CD4-positive, alpha-beta T cell (primary cell): ENCODE measurements around the gene FMO2. TPM values are rescaled to one million over a fixed set of nuclear protein-coding genes. Genes with fewer than 3 reads are reported as not detected.

ENCODE experiments used
- ATAC-seq: fragments of 200-7000 bp; cut with Tn5 transposase; one replicate; pipeline ENCODE4 v1.10.0; 2022; ENCODE audit warnings: mild to moderate bottlenecking; ENCODE audit not compliant: poor library complexity
- CTCF ChIA-PET: fragments of 350-600 bp; sonication (Branson Sonifier 250); formaldehyde crosslinking; loops from one replicate; lab custom pipeline; 2021; ENCODE audit warnings: antibody characterized with exemption, inconsistent platforms; lab: Charles Lee
- POLR2A ChIA-PET: fragments of 350-600 bp; sonication (Branson Sonifier 250); formaldehyde crosslinking; loops from one replicate; lab custom pipeline; 2021; ENCODE audit warnings: antibody characterized with exemption, inconsistent platforms; lab: Charles Lee
- DNase-seq, 14 experiments: peaks; one replicate each; pipeline ENCODE4 v3.0.0-alpha.2; 2013 to 2020; ENCODE audit warnings: mixed read lengths in 2 of 14
- H3K27ac ChIP-seq, 2 donors: one replicate each; pipeline versions ENCODE4 v1.5.1 to v1.7.0; 2013; ENCODE audit warnings: low read length in 2 of 2, low read depth in 1 of 2, mild to moderate bottlenecking in 1 of 2
- H3K27me3 ChIP-seq, 2 experiments: 1 replicate in 1 of 2; 2 replicates in 1 of 2; pipeline versions ENCODE4 v1.6.1 to v1.7.0; 2013; ENCODE audit warnings: low read length in 2 of 2, control low read depth in 1 of 2, mild to moderate bottlenecking in 1 of 2, moderate library complexity in 1 of 2; ENCODE audit not compliant: insufficient read depth in 2 of 2, control insufficient read depth in 1 of 2
- H3K36me3 ChIP-seq: one replicate; pipeline ENCODE4 v1.6.1; 2013; ENCODE audit warnings: low read length, control low read depth; ENCODE audit not compliant: insufficient read depth
- H3K4me1 ChIP-seq: one replicate; pipeline ENCODE4 v1.6.1; 2013; ENCODE audit warnings: low read length, control low read depth; ENCODE audit not compliant: insufficient read depth
- H3K4me3 ChIP-seq: one replicate; pipeline ENCODE4 v1.5.1; 2013; ENCODE audit warnings: mild to moderate bottlenecking, low read length, moderate library complexity
- H3K9me3 ChIP-seq, 2 experiments: 1 replicate in 1 of 2; 2 replicates in 1 of 2; pipeline versions ENCODE4 v1.6.1 to v1.7.0; 2013; ENCODE audit warnings: low read length in 2 of 2, mild to moderate bottlenecking in 2 of 2, control low read depth in 1 of 2, moderate library complexity in 1 of 2; ENCODE audit not compliant: control insufficient read depth in 1 of 2, insufficient read depth in 1 of 2
- H3K27ac Mint-ChIP-seq: one replicate; pipeline ENCODE4 v1.8.0; 2020; ENCODE audit warnings: mixed read lengths
- H3K27me3 Mint-ChIP-seq: one replicate; pipeline ENCODE4 v1.8.0; 2021; ENCODE audit warnings: mixed read lengths
- H3K36me3 Mint-ChIP-seq: one replicate; pipeline ENCODE4 v1.8.0; 2021; ENCODE audit warnings: low read depth, mixed read lengths
- H3K4me1 Mint-ChIP-seq: one replicate; pipeline ENCODE4 v1.8.0; 2021; ENCODE audit warnings: low read depth, mixed read lengths
- H3K4me3 Mint-ChIP-seq: one replicate; pipeline ENCODE4 v1.8.0; 2020; ENCODE audit warnings: mild to moderate bottlenecking, mixed read lengths
- H3K9me3 Mint-ChIP-seq: one replicate; pipeline ENCODE4 v1.8.0; 2020; ENCODE audit warnings: mixed read lengths
- intact Hi-C, 2 experiments: fragments of 100-400 bp; cut with DNase I in 1 of 2; cut with micrococcal nuclease in 1 of 2; formaldehyde crosslinking; loops; one replicate each; pipeline versions ENCODE4 v1.15.1 to v1.9.0; 2023 to 2025; cut with DNase I, micrococcal nuclease
- total RNA-seq, 174 experiments: library from RNA in 2 of 174; stranded (reverse) in 2 of 174; gene quantifications; one replicate each; pipeline ENCODE4 v1.2.3 and lab custom pipeline; 2021 to 2026
- TF ChIP-seq, protein P1 (sequence below): fragments of 200-600 bp; IDR thresholded peaks from one replicate; pipeline ENCODE4 v1.8.0; 2022; ENCODE audit warnings: antibody characterized with exemption, mild to moderate bottlenecking

Gene FMO2
- total RNA-seq, 2 experiments from 2014 or later = not detected

DNA sequence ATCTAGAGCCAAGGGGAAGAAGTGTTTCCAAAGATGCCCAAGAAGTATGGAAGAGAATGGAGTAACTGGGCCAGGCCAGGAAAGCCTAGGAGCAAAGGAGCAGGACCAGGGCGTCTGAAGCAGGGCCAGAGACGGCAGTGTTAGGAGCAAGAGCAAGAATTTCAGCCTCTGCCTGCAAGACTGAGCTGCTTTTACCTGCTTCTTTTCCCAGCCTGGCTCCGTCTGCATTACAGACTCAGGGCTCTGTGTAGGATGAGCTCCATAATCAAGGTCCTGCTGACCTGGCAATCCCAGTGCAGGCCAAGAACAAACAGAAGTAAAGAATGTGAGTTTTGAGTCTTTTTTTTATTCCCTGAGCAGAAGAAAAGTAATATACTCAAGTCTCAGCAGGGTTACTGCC, 73.3 kb downstream of the FMO2 start:
- ChIA-PET POLR2A (no interaction called here), CTCF (no interaction called here)
- Mint-ChIP-seq H3K36me3 (no peaks in the 10 kb centered on the region), H3K27me3 (peaks cover 18% of the 10 kb centered on the region), H3K4me1 (no peaks in the 10 kb centered on the region), H3K4me3 (no peak overlapping the region), H3K9me3 (no peaks in the 10 kb centered on the region), H3K27ac (no peak overlapping the region)
- no peaks in the 10 kb centered on the region for H3K4me1 ChIP-seq
- H3K9me3 ChIP-seq = no peaks in the 10 kb centered on the region
- H3K36me3 ChIP-seq = no peaks in the 10 kb centered on the region
- no peak for ATAC-seq
- no peak overlapping the region for H3K4me3 ChIP-seq
- H3K27ac ChIP-seq = no peak overlapping the region
- TF ChIP-seq, protein P1, sequence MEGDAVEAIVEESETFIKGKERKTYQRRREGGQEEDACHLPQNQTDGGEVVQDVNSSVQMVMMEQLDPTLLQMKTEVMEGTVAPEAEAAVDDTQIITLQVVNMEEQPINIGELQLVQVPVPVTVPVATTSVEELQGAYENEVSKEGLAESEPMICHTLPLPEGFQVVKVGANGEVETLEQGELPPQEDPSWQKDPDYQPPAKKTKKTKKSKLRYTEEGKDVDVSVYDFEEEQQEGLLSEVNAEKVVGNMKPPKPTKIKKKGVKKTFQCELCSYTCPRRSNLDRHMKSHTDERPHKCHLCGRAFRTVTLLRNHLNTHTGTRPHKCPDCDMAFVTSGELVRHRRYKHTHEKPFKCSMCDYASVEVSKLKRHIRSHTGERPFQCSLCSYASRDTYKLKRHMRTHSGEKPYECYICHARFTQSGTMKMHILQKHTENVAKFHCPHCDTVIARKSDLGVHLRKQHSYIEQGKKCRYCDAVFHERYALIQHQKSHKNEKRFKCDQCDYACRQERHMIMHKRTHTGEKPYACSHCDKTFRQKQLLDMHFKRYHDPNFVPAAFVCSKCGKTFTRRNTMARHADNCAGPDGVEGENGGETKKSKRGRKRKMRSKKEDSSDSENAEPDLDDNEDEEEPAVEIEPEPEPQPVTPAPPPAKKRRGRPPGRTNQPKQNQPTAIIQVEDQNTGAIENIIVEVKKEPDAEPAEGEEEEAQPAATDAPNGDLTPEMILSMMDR = no peak
- DNase-seq = no peak
- intact Hi-C loops = no loop called here
- peaks cover under 1 to 4% of the 10 kb centered on the region in 2 experiments for H3K27me3 ChIP-seq

DNA sequence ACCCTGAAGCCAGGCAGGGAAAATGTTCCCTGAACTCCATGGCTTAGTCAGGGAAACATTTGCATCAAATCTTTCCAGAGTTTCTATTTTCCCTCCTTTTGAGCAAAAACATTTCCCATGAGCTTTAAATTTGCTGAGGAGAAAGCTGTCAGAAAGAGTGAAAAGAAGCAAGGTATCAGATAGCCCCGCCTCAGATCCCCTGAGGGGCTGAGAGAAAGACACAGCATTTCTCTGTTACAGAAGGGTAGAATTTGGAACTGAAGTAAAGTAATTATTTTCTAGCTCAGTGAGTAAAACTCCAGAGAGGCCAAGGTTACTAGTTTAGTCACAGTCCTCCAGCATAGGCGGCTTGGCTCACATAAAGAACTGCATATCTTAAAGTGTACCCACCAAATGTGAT, 73.8 kb downstream of the FMO2 start:
- H3K4me3 ChIP-seq = no peak overlapping the region
- no peaks in the 10 kb centered on the region for H3K36me3 ChIP-seq
- no peaks in the 10 kb centered on the region for H3K36me3 Mint-ChIP-seq
- peaks cover 0 to 4% of the 10 kb centered on the region in 2 experiments for H3K27me3 ChIP-seq
- H3K9me3 Mint-ChIP-seq = no peaks in the 10 kb centered on the region
- H3K9me3 ChIP-seq = no peaks in the 10 kb centered on the region
- no peak overlapping the region for H3K4me3 Mint-ChIP-seq
- intact Hi-C loops = no loop called here
- CTCF ChIA-PET = no interaction called here
- DNase-seq (no peak), ATAC-seq (no peak)
- H3K27ac ChIP-seq = no peak overlapping the region
- no peaks in the 10 kb centered on the region for H3K4me1 Mint-ChIP-seq
- H3K27me3 Mint-ChIP-seq = peaks cover 18% of the 10 kb centered on the region
- POLR2A ChIA-PET = no interaction called here
- no peak overlapping the region for H3K27ac Mint-ChIP-seq
- H3K4me1 ChIP-seq = no peaks in the 10 kb centered on the region
- TF ChIP-seq, protein P1 = no peak

Other genes with a start within 250 kb of the FMO2 start
- not detected for gene MROH9, start 249.8 kb upstream of the FMO2 start, total RNA-seq
- not detected for gene FMO3, start 94.4 kb upstream of the FMO2 start, total RNA-seq
- gene FMO1, start 63.2 kb downstream of the FMO2 start, total RNA-seq = not detected
- 1 to 10 TPM in 1 of 2 experiments, under 1 TPM in 1; 0.70 to 1.1 TPM for gene FMO4, start 128.9 kb downstream of the FMO2 start, total RNA-seq